Naive B cell (primary cell): ENCODE measurements around the gene PCDH9. TPM values are rescaled to one million over a fixed set of nuclear protein-coding genes. Genes with fewer than 3 reads are reported as not detected.
A peak's percentile ranks its signal among the peaks of the same experiment; 100 is the strongest.

Experiments used
- ATAC-seq, 2 donors: fragments of 150-1000 bp; cut with Tn5 transposase; 2 replicates each; pipeline ENCODE4 v1.10.0; 2021; ENCODE audit warnings: low read depth in 2 of 2, mild to moderate bottlenecking in 2 of 2, moderate library complexity in 2 of 2
- DNase-seq: peaks from one replicate; pipeline ENCODE4 v3.0.0; 2022
- H3K27ac Mint-ChIP-seq, 6 donors: one replicate each; pipeline ENCODE4 v1.8.0; 2020 to 2022; ENCODE audit warnings: mild to moderate bottlenecking in 6 of 6, mixed read lengths in 6 of 6, moderate library complexity in 5 of 6, inconsistent platforms in 2 of 6
- H3K27me3 Mint-ChIP-seq, 3 donors: one replicate each; pipeline ENCODE4 v1.8.0; 2021 to 2022; ENCODE audit warnings: mixed read lengths in 3 of 3, mild to moderate bottlenecking in 1 of 3
- H3K36me3 Mint-ChIP-seq, 2 donors: one replicate each; pipeline ENCODE4 v1.8.0; 2020 to 2022; ENCODE audit warnings: mixed read lengths in 2 of 2, inconsistent platforms in 1 of 2, mild to moderate bottlenecking in 1 of 2
- H3K4me1 Mint-ChIP-seq, 3 donors: one replicate each; pipeline ENCODE4 v1.8.0; 2020 to 2022; ENCODE audit warnings: mixed read lengths in 3 of 3, inconsistent platforms in 1 of 3, mild to moderate bottlenecking in 1 of 3, moderate library complexity in 1 of 3
- H3K4me3 Mint-ChIP-seq, 8 donors: one replicate each; pipeline ENCODE4 v1.8.0; 2020 to 2022; ENCODE audit warnings: mild to moderate bottlenecking in 8 of 8, mixed read lengths in 8 of 8, moderate library complexity in 8 of 8, inconsistent platforms in 2 of 8
- H3K9me3 Mint-ChIP-seq, 7 donors: one replicate each; pipeline ENCODE4 v1.8.0; 2020 to 2022; ENCODE audit warnings: mixed read lengths in 7 of 7, mild to moderate bottlenecking in 5 of 7, inconsistent platforms in 2 of 7, moderate library complexity in 1 of 7
- polyA plus RNA-seq, 6 donors: library from polyadenylated mRNA; unstranded; fragments of 300-500 nt; fragmentation: Illumina TruSeq; gene quantifications; one replicate each; pipeline ENCODE4 v1.2.3, GENCODE V29; 2021; ENCODE audit warnings: low read depth in 6 of 6

The PCDH9 gene
- polyA plus RNA-seq, 6 donors from 2014 or later = 49.9 to 70.2 (median 57.2) TPM

- Mint-ChIP-seq H3K36me3 (no peaks in the 10 kb centered on the region), H3K27ac (peak overlapping the region in 2 of 6 donors; percentile 16 to 59), H3K9me3 (no peaks in the 10 kb centered on the region), H3K27me3 (no peaks in the 10 kb centered on the region), H3K4me1 (peaks cover 30 to 39% (median 35%) of the 10 kb centered on the region in 3 donors), H3K4me3 (peak overlapping the region in 1 of 8 donors; percentile 0)
- ATAC-seq (no peak), DNase-seq (no peak)
Measured at GRCh38 chr13:67143544-67144115, 86.5 kb downstream of the PCDH9 start.

- Mint-ChIP-seq H3K4me1 (peaks cover 13 to 18% (median 16%) of the 10 kb centered on the region in 3 donors), H3K27ac (no peak overlapping the region), H3K4me3 (no peak overlapping the region), H3K27me3 (no peaks in the 10 kb centered on the region), H3K9me3 (no peaks in the 10 kb centered on the region), H3K36me3 (no peaks in the 10 kb centered on the region)
- no peak for DNase-seq
- ATAC-seq = no peak
Measured at GRCh38 chr13:67140006-67140405, 90.1 kb downstream of the PCDH9 start.

- Mint-ChIP-seq H3K4me1 (peaks cover 10 to 16% (median 13%) of the 10 kb centered on the region in 3 donors), H3K36me3 (no peaks in the 10 kb centered on the region), H3K9me3 (no peaks in the 10 kb centered on the region), H3K27me3 (no peaks in the 10 kb centered on the region), H3K27ac (no peak overlapping the region), H3K4me3 (no peak overlapping the region)
- DNase-seq (no peak), ATAC-seq (no peak)
Measured at GRCh38 chr13:67139551-67139950, 90.6 kb downstream of the PCDH9 start.

GRCh38 chr13:67138970-67139369, 91.2 kb downstream of the PCDH9 start:
- H3K4me3 Mint-ChIP-seq = no peak overlapping the region
- DNase-seq = no peak
- H3K36me3 Mint-ChIP-seq = no peaks in the 10 kb centered on the region
- H3K4me1 Mint-ChIP-seq = peaks cover 12 to 16% (median 13%) of the 10 kb centered on the region in 3 donors
- no peak for ATAC-seq
- peak overlapping the region in 1 of 6 donors; percentile 33 for H3K27ac Mint-ChIP-seq
- H3K27me3 Mint-ChIP-seq = no peaks in the 10 kb centered on the region
- no peaks in the 10 kb centered on the region for H3K9me3 Mint-ChIP-seq

- Mint-ChIP-seq H3K4me3 (no peak overlapping the region), H3K36me3 (no peaks in the 10 kb centered on the region), H3K9me3 (no peaks in the 10 kb centered on the region), H3K27ac (no peak overlapping the region), H3K4me1 (peaks cover 6 to 10% (median 9%) of the 10 kb centered on the region in 3 donors), H3K27me3 (no peaks in the 10 kb centered on the region)
- DNase-seq (no peak), ATAC-seq (no peak)
Measured at GRCh38 chr13:67137044-67137735, 92.9 kb downstream of the PCDH9 start.

GRCh38 chr13:67136157-67136556, 94.0 kb downstream of the PCDH9 start:
- H3K36me3 Mint-ChIP-seq = no peaks in the 10 kb centered on the region
- no peaks in the 10 kb centered on the region for H3K9me3 Mint-ChIP-seq
- H3K4me1 Mint-ChIP-seq = peaks cover 6 to 10% (median 9%) of the 10 kb centered on the region in 3 donors
- no peak overlapping the region for H3K4me3 Mint-ChIP-seq
- ATAC-seq = no peak
- no peaks in the 10 kb centered on the region for H3K27me3 Mint-ChIP-seq
- H3K27ac Mint-ChIP-seq = peak overlapping the region in 1 of 6 donors; percentile 0
- no peak for DNase-seq

- DNase-seq = no peak
- Mint-ChIP-seq H3K9me3 (no peaks in the 10 kb centered on the region), H3K4me3 (no peak overlapping the region), H3K4me1 (peaks cover 6 to 10% (median 9%) of the 10 kb centered on the region in 3 donors), H3K27me3 (no peaks in the 10 kb centered on the region), H3K27ac (no peak overlapping the region), H3K36me3 (no peaks in the 10 kb centered on the region)
- no peak for ATAC-seq
Measured at GRCh38 chr13:67135356-67135755, 94.8 kb downstream of the PCDH9 start.

- peak; percentile 43 to 45 for ATAC-seq
- no peaks in the 10 kb centered on the region for H3K9me3 Mint-ChIP-seq
- peak overlapping the region in 5 of 6 donors; percentile 1 to 90 (median 84) for H3K27ac Mint-ChIP-seq
- DNase-seq = no peak
- H3K4me3 Mint-ChIP-seq = peak overlapping the region; percentile 39 to 86 (median 76)
- H3K36me3 Mint-ChIP-seq = no peaks in the 10 kb centered on the region
- H3K4me1 Mint-ChIP-seq = peaks cover 6 to 10% (median 9%) of the 10 kb centered on the region in 3 donors
- H3K27me3 Mint-ChIP-seq = no peaks in the 10 kb centered on the region
Measured at GRCh38 chr13:67134417-67135129, 95.6 kb downstream of the PCDH9 start.

GRCh38 chr13:67133476-67133875, 96.7 kb downstream of the PCDH9 start:
- ATAC-seq (no peak), DNase-seq (no peak)
- Mint-ChIP-seq H3K4me1 (peaks cover 6 to 10% (median 9%) of the 10 kb centered on the region in 3 donors), H3K27ac (peak overlapping the region in 1 of 6 donors; percentile 9), H3K27me3 (no peaks in the 10 kb centered on the region), H3K36me3 (no peaks in the 10 kb centered on the region), H3K9me3 (no peaks in the 10 kb centered on the region), H3K4me3 (no peak overlapping the region)

- H3K27me3 Mint-ChIP-seq = no peaks in the 10 kb centered on the region
- H3K4me3 Mint-ChIP-seq = no peak overlapping the region
- ATAC-seq (no peak), DNase-seq (no peak)
- H3K36me3 Mint-ChIP-seq = no peaks in the 10 kb centered on the region
- peaks cover 6 to 10% (median 9%) of the 10 kb centered on the region in 3 donors for H3K4me1 Mint-ChIP-seq
- H3K9me3 Mint-ChIP-seq = no peaks in the 10 kb centered on the region
- H3K27ac Mint-ChIP-seq = no peak overlapping the region
Measured at GRCh38 chr13:67131393-67131792, 98.7 kb downstream of the PCDH9 start.

GRCh38 chr13:67130444-67130843, 99.7 kb downstream of the PCDH9 start:
- ATAC-seq = no peak
- no peak for DNase-seq
- no peaks in the 10 kb centered on the region for H3K9me3 Mint-ChIP-seq

GRCh38 chr13:67128136-67128535, 102.0 kb downstream of the PCDH9 start:
- ATAC-seq = no peak
- H3K9me3 Mint-ChIP-seq = no peaks in the 10 kb centered on the region
- no peak overlapping the region for H3K4me3 Mint-ChIP-seq
- no peak for DNase-seq
- H3K36me3 Mint-ChIP-seq = no peaks in the 10 kb centered on the region
- H3K4me1 Mint-ChIP-seq = peaks cover 0 to 3% (median 0%) of the 10 kb centered on the region in 3 donors
- H3K27ac Mint-ChIP-seq = peak overlapping the region in 1 of 6 donors; percentile 25
- no peaks in the 10 kb centered on the region for H3K27me3 Mint-ChIP-seq

More at GRCh38 chr13:67130444-67130843, 99.7 kb downstream of the PCDH9 start:
- Mint-ChIP-seq H3K27me3 (no peaks in the 10 kb centered on the region), H3K27ac (no peak overlapping the region), H3K4me1 (peaks cover 6 to 9% (median 8%) of the 10 kb centered on the region in 3 donors), H3K4me3 (no peak overlapping the region), H3K36me3 (no peaks in the 10 kb centered on the region)

GRCh38 chr13:67125681-67126080, 104.5 kb downstream of the PCDH9 start:
- no peaks in the 10 kb centered on the region for H3K9me3 Mint-ChIP-seq
- H3K4me3 Mint-ChIP-seq = no peak overlapping the region
- peaks cover 0 to 5% (median 0%) of the 10 kb centered on the region in 3 donors for H3K4me1 Mint-ChIP-seq
- no peaks in the 10 kb centered on the region for H3K36me3 Mint-ChIP-seq
- DNase-seq = no peak
- H3K27me3 Mint-ChIP-seq = no peaks in the 10 kb centered on the region
- no peak for ATAC-seq
- no peak overlapping the region for H3K27ac Mint-ChIP-seq

GRCh38 chr13:67123165-67123564, 107.0 kb downstream of the PCDH9 start:
- DNase-seq (no peak), ATAC-seq (no peak)
- Mint-ChIP-seq H3K36me3 (no peaks in the 10 kb centered on the region), H3K4me1 (peaks cover 0 to 5% (median 0%) of the 10 kb centered on the region in 3 donors), H3K27ac (no peak overlapping the region), H3K27me3 (no peaks in the 10 kb centered on the region), H3K9me3 (no peaks in the 10 kb centered on the region), H3K4me3 (no peak overlapping the region)
